Measurements from ENCODE around the gene KCMF1.

KCMF1 gene

DNA sequence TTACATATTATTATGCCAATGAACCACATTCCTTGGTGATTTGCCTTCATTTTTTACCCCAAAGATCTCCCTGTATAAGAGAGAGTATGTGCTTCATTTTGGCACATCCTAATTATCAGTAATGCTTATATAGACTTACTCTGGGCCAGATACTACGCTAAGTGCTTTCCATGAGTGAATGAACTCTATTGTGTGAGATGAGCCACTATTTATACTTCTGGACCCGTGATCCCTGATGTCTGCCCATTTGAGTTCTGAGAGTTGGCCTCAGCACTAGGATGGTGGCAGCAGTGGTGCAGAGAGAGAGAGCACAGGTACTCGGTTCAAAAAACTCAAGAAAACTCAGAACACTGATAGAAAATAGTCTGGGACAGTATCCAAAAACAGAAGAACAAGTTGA is 17.4 kb upstream of the KCMF1 start:
- no peaks in the 10 kb centered on the region for H3K9me3 ChIP-seq
- DNase-seq, result no peak
- no peaks in the 10 kb centered on the region for H3K27me3 ChIP-seq
- TF ChIP-seq, protein P1, sequence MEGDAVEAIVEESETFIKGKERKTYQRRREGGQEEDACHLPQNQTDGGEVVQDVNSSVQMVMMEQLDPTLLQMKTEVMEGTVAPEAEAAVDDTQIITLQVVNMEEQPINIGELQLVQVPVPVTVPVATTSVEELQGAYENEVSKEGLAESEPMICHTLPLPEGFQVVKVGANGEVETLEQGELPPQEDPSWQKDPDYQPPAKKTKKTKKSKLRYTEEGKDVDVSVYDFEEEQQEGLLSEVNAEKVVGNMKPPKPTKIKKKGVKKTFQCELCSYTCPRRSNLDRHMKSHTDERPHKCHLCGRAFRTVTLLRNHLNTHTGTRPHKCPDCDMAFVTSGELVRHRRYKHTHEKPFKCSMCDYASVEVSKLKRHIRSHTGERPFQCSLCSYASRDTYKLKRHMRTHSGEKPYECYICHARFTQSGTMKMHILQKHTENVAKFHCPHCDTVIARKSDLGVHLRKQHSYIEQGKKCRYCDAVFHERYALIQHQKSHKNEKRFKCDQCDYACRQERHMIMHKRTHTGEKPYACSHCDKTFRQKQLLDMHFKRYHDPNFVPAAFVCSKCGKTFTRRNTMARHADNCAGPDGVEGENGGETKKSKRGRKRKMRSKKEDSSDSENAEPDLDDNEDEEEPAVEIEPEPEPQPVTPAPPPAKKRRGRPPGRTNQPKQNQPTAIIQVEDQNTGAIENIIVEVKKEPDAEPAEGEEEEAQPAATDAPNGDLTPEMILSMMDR (IDR thresholded peaks at IDR 0.05; ENCODE audit: low read depth, low read length), result no peak
- no peaks in the 10 kb centered on the region for H3K4me1 ChIP-seq
- H3K4me3 ChIP-seq (ENCODE audit: low read depth, low read length), result no peak overlapping the region
- no peaks in the 10 kb centered on the region for H3K36me3 ChIP-seq

DNA sequence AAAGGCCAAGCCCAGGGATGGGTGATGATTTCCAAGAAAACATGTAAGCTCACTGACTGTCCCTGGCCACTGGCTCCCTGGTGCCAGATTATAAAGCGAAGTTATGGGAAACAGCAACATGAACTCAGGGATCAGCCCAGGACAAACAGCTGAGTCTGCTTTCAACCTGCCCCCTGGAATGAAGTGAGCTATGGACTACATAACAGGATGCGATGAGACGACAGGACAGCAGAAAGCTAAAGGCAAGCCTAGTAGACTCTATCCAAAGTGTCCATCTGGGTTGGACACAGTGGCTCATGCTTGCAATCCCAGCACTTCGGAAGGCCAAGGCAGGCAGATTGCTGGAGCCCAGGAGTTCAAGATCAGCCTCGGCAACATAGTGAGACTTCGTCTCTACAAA is 16.6 kb upstream of the KCMF1 start:
- Histone ChIP-seq H3K36me3 (no peaks in the 10 kb centered on the region), H3K4me3 (ENCODE audit: low read depth, low read length) (no peak overlapping the region), H3K9me3 (no peaks in the 10 kb centered on the region), H3K4me1 (no peaks in the 10 kb centered on the region), H3K27me3 (no peaks in the 10 kb centered on the region)
- TF ChIP-seq, protein P1 (IDR thresholded peaks at IDR 0.05; ENCODE audit: low read depth, low read length), result no peak
- no peak for DNase-seq

DNA sequence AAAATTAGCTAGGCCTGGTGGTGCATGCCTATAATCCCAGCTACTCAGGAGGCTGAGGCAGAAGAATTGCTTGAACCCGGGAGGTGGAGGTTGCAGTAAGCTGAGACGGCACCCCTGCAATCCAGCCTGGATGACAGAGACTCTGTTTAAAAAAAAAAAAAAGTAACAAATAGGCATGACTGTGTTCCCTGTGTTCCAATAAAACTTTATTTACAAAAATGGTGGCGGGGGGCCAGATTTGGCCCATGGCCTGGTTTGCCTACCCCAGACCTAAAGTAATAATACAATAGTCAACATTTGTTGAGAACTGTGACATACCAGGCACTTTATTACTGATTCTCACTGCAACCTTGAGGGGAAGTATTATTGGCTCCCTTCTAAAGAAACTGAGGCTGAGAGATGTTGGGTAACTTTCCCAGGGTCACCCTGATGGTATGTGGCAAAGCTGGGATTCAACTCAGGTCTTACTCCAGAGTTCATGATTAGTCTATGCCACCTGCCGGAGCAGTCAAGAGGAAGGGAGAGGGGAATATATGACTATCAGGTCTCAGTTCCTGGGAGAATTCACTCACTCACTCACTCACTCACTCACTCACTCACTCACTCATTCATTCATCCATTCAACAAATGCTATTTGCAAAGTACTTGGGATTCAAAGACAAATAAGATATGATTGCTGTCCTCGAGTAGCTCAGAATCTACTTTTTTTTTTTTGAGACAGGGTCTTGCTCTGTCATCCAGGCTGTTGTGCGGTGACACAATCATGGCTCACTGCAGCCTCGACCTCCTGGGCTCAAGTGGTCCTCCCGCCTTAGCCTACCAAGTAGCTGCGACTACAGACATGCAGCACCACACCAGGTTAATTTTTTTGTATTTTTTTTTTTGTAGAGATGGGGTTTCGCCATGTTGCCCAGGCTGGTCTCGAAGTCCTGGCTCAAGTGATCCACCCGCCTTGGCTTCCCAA is 14.3 kb upstream of the KCMF1 start:
- Histone ChIP-seq H3K36me3 (no peaks in the 10 kb centered on the region), H3K9me3 (no peaks in the 10 kb centered on the region), H3K4me1 (no peaks in the 10 kb centered on the region), H3K4me3 (ENCODE audit: low read depth, low read length) (no peak overlapping the region), H3K27me3 (no peaks in the 10 kb centered on the region)
- no peak for DNase-seq
- TF ChIP-seq, protein P1 (IDR thresholded peaks at IDR 0.05; ENCODE audit: low read depth, low read length), result no peak

- TF ChIP-seq, protein P1 (IDR thresholded peaks at IDR 0.05; ENCODE audit: low read depth, low read length), result no peak
- Histone ChIP-seq H3K4me3 (ENCODE audit: low read depth, low read length) (no peak overlapping the region), H3K9me3 (no peaks in the 10 kb centered on the region), H3K36me3 (no peaks in the 10 kb centered on the region), H3K4me1 (no peaks in the 10 kb centered on the region), H3K27me3 (no peaks in the 10 kb centered on the region)
- no peak for DNase-seq
Observed at GRCh38 chr2:84957771-84958134, 13.2 kb upstream of the KCMF1 start.

DNA sequence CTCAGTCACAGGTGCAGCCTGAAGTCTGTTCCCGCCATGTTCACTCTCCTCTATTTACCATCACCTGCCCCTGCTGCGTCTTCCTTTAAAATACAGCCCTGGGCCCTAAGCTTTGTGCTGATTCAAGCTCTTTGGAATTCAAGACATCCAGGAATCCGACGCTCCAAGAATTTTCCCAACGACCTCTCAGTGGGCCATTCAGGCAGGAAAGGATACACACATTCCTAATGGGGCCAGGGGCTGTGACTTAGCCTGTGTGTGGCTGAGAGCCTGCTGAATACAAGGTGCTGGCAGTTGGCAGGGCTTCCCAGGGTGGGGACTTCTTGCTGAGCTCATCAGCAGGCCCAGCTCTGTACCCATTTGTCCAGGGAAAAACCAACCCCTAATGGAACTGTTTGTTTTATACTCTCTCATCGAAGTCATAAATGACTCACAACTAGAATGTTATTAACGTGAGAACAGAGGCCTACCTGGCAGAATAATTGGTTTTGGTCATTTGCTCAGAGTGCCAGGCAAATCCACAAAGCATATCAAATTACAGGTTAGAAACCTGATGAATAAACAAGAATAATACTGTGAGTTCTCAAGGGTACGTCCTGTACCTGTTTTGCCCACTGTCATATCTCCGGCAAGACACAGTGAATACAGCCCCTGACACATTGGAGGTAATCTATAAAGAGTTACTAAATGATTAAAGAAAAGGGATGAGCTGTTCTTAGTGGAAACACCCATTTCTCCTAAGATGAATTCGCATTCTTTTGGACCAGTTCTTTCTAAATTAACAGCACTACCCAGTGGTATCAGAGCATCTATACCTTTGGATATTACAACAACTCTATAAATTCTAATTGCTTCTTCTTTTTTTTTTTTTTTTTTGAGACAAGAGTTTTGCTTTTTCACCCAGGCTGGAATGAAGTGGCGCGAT is 12.6 kb upstream of the KCMF1 start:
- Histone ChIP-seq H3K9me3 (no peaks in the 10 kb centered on the region), H3K4me3 (ENCODE audit: low read depth, low read length) (no peak overlapping the region), H3K36me3 (no peaks in the 10 kb centered on the region), H3K4me1 (no peaks in the 10 kb centered on the region), H3K27me3 (no peaks in the 10 kb centered on the region)
- TF ChIP-seq, protein P1 (IDR thresholded peaks at IDR 0.05; ENCODE audit: low read depth, low read length), result no peak
- no peak for DNase-seq

All from BE2C (cell line).